ENCODE measurements around the gene RAI1. TPM values are rescaled to one million over a fixed set of nuclear protein-coding genes. Genes with fewer than 3 reads are reported as not detected.
A peak's percentile ranks its signal among the peaks of the same experiment; 100 is the strongest.

RAI1 gene
- total RNA-seq, 1 donor from 2014 or later = 31.1 TPM

GRCh38 chr17:17841601-17842025 is 160.4 kb downstream of the RAI1 start:
- peaks cover 71% of the 10 kb centered on the region for H3K4me1 ChIP-seq
- H3K27me3 ChIP-seq (ENCODE audit: low read depth) = no peaks in the 10 kb centered on the region

DNA sequence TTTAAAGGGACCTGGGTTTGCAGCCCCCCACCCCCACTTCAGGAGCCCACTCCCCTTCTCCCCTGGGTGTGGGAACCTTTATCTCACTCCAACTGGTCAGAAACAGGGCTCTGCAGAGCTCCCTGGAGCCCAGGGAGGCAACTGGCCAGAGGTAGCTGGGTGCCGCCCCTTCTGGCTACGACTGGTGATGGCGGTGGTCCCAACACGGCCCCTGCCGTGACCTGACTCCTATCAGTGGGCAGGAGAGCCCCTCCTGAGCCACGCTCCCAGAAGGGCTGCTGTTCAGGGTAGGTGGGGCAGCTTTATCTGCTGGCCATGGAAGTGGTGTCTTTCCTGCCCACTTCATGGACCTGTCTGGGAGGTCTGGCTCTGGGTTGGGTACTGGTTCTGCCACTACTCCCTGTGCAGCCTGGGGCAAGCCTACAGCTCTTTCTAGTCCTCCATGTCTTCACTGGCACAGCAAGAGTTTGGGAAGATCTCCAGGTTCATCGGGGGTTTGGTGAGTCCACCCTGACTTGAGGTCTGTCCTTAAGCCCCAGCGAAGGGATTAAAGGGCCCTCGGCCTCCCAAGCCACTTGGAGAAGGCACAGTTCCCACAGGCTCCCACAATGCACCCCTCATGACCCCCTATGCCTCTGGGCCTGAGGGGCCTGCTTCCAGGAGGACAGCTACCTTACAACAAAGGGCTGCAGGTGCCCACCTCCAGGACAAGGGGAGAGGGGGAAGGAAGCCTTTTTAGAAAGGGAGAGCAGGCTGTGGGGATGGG is 161.0 kb downstream of the RAI1 start:
- H3K27ac ChIP-seq = peak overlapping the region; percentile 100
- no peaks in the 10 kb centered on the region for H3K9me3 ChIP-seq
- no peak overlapping the region for H3K4me3 ChIP-seq
- DNase-seq (no peak), ATAC-seq (no peak)
- intact Hi-C loops (cut with DNase I) = no loop called here
- TF ChIP-seq, protein P1, sequence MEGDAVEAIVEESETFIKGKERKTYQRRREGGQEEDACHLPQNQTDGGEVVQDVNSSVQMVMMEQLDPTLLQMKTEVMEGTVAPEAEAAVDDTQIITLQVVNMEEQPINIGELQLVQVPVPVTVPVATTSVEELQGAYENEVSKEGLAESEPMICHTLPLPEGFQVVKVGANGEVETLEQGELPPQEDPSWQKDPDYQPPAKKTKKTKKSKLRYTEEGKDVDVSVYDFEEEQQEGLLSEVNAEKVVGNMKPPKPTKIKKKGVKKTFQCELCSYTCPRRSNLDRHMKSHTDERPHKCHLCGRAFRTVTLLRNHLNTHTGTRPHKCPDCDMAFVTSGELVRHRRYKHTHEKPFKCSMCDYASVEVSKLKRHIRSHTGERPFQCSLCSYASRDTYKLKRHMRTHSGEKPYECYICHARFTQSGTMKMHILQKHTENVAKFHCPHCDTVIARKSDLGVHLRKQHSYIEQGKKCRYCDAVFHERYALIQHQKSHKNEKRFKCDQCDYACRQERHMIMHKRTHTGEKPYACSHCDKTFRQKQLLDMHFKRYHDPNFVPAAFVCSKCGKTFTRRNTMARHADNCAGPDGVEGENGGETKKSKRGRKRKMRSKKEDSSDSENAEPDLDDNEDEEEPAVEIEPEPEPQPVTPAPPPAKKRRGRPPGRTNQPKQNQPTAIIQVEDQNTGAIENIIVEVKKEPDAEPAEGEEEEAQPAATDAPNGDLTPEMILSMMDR (IDR thresholded peaks at IDR 0.05) = no peak
- H3K4me1 ChIP-seq = peaks cover 71% of the 10 kb centered on the region
- H3K27me3 ChIP-seq (ENCODE audit: low read depth) = no peaks in the 10 kb centered on the region
- H3K36me3 ChIP-seq = peaks cover 9% of the 10 kb centered on the region

More at GRCh38 chr17:17841601-17842025, 160.4 kb downstream of the RAI1 start:
- intact Hi-C loops (cut with DNase I) = no loop called here
- Histone ChIP-seq H3K27ac (peak overlapping the region; percentile 100), H3K4me3 (no peak overlapping the region), H3K36me3 (peaks cover 3% of the 10 kb centered on the region), H3K9me3 (no peaks in the 10 kb centered on the region)
- ATAC-seq (peak; percentile 69 to 74), DNase-seq (peak; percentile 86)
- TF ChIP-seq, protein P1 (IDR thresholded peaks at IDR 0.05) = no peak

GRCh38 chr17:17843096-17843495 is 161.8 kb downstream of the RAI1 start:
- Histone ChIP-seq H3K9me3 (no peaks in the 10 kb centered on the region), H3K27ac (peak overlapping the region; percentile 100)
- no peak for DNase-seq

DNA sequence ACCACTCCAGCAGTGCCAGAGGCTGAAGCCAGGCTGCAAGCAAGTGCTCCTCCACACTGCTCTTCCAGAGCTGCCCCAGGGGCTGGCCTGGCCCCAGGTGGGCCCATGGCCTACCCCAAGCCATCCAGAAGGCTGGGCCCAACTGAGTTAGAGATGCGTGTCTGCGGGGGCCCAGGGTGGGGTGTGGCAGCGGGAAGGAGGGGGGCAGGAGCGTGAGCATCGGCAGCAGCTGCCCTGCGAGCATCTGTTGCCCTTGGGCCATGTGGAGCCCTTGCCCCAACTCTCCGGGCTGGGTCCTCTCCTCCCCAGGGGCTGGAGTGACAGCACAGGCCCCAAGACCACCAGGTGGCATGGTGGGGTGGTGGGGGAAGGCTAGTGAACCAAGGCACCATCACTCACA is 162.8 kb downstream of the RAI1 start:
- DNase-seq (no peak), ATAC-seq (no peak)
- no peaks in the 10 kb centered on the region for H3K9me3 ChIP-seq
- no peak overlapping the region for H3K4me3 ChIP-seq
- no peaks in the 10 kb centered on the region for H3K27me3 ChIP-seq (ENCODE audit: low read depth)
- intact Hi-C loops (cut with DNase I) = no loop called here
- H3K27ac ChIP-seq = no peak overlapping the region
- H3K36me3 ChIP-seq = peaks cover 9% of the 10 kb centered on the region
- TF ChIP-seq, protein P1 (IDR thresholded peaks at IDR 0.05) = no peak
- H3K4me1 ChIP-seq = peaks cover 71% of the 10 kb centered on the region

More at GRCh38 chr17:17843096-17843495, 161.8 kb downstream of the RAI1 start:
- TF ChIP-seq, protein P1 (IDR thresholded peaks at IDR 0.05) = no peak
- Histone ChIP-seq H3K27me3 (ENCODE audit: low read depth) (no peaks in the 10 kb centered on the region), H3K36me3 (peaks cover 9% of the 10 kb centered on the region), H3K4me3 (no peak overlapping the region), H3K4me1 (peaks cover 71% of the 10 kb centered on the region)
- intact Hi-C loops (cut with DNase I) = no loop called here
- ATAC-seq = no peak

GRCh38 chr17:17844500-17844899 is 163.2 kb downstream of the RAI1 start:
- no peak overlapping the region for H3K4me3 ChIP-seq
- peaks cover 9% of the 10 kb centered on the region for H3K36me3 ChIP-seq
- DNase-seq (no peak), ATAC-seq (no peak)
- intact Hi-C loops (cut with DNase I) = no loop called here
- no peaks in the 10 kb centered on the region for H3K27me3 ChIP-seq (ENCODE audit: low read depth)
- no peak overlapping the region for H3K27ac ChIP-seq
- peaks cover 71% of the 10 kb centered on the region for H3K4me1 ChIP-seq
- H3K9me3 ChIP-seq = no peaks in the 10 kb centered on the region
- TF ChIP-seq, protein P1 (IDR thresholded peaks at IDR 0.05) = no peak
